HG02840 (cell line): ENCODE data around the gene ASPHD1.
"Not testable (repeated sequence)": the region's sequence is repeated elsewhere in the genome, so short reads cannot be mapped to it uniquely, and the experiment has no call there.

ENCODE experiments used
- ATAC-seq: cut with Tn5 transposase; IDR thresholded peaks from one replicate; pipeline ENCODE4 v1.9.1; 2021; ENCODE audit warnings: mild to moderate bottlenecking, moderate library complexity, moderate number of reproducible peaks; ENCODE audit not compliant: unreplicated experiment, low FRiP score

The ASPHD1 gene

GRCh38 chr16:29927070-29927905, 27.0 kb downstream of the ASPHD1 start:
- ATAC-seq, result no peak

GRCh38 chr16:29931750-29932149, 31.5 kb downstream of the ASPHD1 start:
- ATAC-seq, result not testable (repeated sequence)

GRCh38 chr16:29940656-29941055, 40.4 kb downstream of the ASPHD1 start:
- ATAC-seq, result no peak

- ATAC-seq, result no peak
These were observed 43.8 kb downstream of the ASPHD1 start for GRCh38 chr16:29943846-29944799.

GRCh38 chr16:29947897-29948296, 47.6 kb downstream of the ASPHD1 start:
- ATAC-seq, result no peak

- ATAC-seq, result no peak
These were observed 50.6 kb downstream of the ASPHD1 start for GRCh38 chr16:29950806-29951461.

GRCh38 chr16:29951625-29952365, 51.5 kb downstream of the ASPHD1 start:
- ATAC-seq, result no peak
